H1 (cell line): ENCODE results near the gene IP6K3. TPM values are rescaled to one million over a fixed set of nuclear protein-coding genes. Genes with fewer than 3 reads are reported as not detected.

Experiments used
- ASH2L ChIP-seq: fragments of 200-600, 300-600 bp; sonication (generic); IDR thresholded peaks from one replicate; pipeline ENCODE4 v1.7.1; 2017; ENCODE audit warnings: low read length
- BRCA1 ChIP-seq: IDR thresholded peaks from 2 replicates; pipeline ENCODE4 v1.6.1; 2012; ENCODE audit warnings: low read depth, low read length, improper control_type of control experiment
- CEBPB ChIP-seq: IDR thresholded peaks from 2 replicates; pipeline ENCODE4 v1.6.1; 2012; ENCODE audit warnings: low read depth, low read length
- CREB1 ChIP-seq: IDR thresholded peaks from 2 replicates; pipeline ENCODE4 v1.6.1; 2012; ENCODE audit warnings: inconsistent platforms
- HDAC6 ChIP-seq: IDR thresholded peaks from one replicate; pipeline ENCODE4 v1.7.1; 2012; ENCODE audit warnings: low read depth, mild to moderate bottlenecking, inconsistent platforms, low read length, moderate library complexity
- PHF8 ChIP-seq: fragments of 200-600 bp; sonication (generic); conservative IDR thresholded peaks from 2 replicates; pipeline ENCODE4 v1.7.1; 2012; ENCODE audit warnings: low read depth, mild to moderate bottlenecking, inconsistent platforms, low read length, moderate library complexity
- RNF2 ChIP-seq: fragments of 200-900, 300-1000 bp; sonication (generic); IDR thresholded peaks from 2 replicates; pipeline ENCODE4 v1.7.1; 2016; ENCODE audit warnings: borderline replicate concordance, low read depth, mild to moderate bottlenecking, antibody characterized with exemption, low read length; ENCODE audit not compliant: poor library complexity, severe bottlenecking; ENCODE audit errors: missing control alignments
- polyA plus RNA-seq, 7 experiments: library from polyadenylated mRNA; depleted of rRNA in 3 of 7; stranded (reverse) in 5 of 7; unstranded in 2 of 7; fragments of >200 nt in 5 of 7; fragments of 200-250 nt in 2 of 7; gene quantifications; 1 replicate in 5 of 7; 2 replicates in 1 of 7; 4 replicates in 1 of 7; pipeline versions ENCODE4 v1.2.1 to v1.2.3, GENCODE V29; 2011 to 2013; ENCODE audit warnings: missing spikeins in 2 of 7, mixed read lengths in 2 of 7
- total RNA-seq: library from RNA; stranded (reverse); fragmentation: NEBNext Ultra II Directional; extraction: Animal tissue kit (Norgen Biotek cat#: 25700); gene quantifications from 2 replicates; pipeline ENCODE4 v1.2.1, GENCODE V29; 2021

Gene IP6K3
- total and polyA plus RNA-seq, 2 of the 8 experiments (the other 6 are each of a cell fraction or from before 2014, with no cell fraction given), result 0.22 to 0.73 TPM

DNA sequence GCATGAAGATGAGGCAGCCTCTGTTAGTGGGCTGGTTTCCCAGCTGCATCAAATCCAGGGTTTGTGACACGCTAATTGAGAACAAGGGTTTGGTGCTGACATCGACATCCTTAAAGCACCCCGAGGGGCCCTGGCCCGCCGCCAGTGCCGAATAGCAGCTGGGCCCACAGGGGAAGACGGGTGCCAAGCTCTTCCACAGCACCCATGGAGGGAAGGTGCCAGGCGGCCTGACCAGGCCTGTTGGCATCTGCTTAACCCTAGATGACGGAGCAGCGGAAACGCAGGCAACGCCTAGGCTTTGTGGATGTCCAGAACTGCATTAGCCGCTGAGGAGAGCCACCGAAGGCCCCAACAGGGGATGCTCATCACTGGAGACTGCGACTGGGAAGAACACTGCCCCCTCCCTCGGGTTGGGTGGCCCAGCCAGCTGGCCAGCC is 51.2 kb downstream of the IP6K3 start (continued):
- no peak for TF ChIP-seq RNF2
- TF ChIP-seq ASH2L, result no peak
- no peak for TF ChIP-seq PHF8
- TF ChIP-seq HDAC6, result no peak
- TF ChIP-seq CREB1, result no peak
- no peak for TF ChIP-seq BRCA1
- TF ChIP-seq CEBPB, result no peak
